ENCODE data around the gene VPS8. TPM values are rescaled to one million over a fixed set of nuclear protein-coding genes. Genes with fewer than 3 reads are reported as not detected.

The VPS8 gene
- total RNA-seq, 1 donor from 2014 or later = 68.8 TPM

- Mint-ChIP-seq H3K4me1 (peaks cover 24% of the 10 kb centered on the region), H3K4me3 (no peak overlapping the region), H3K27me3 (no peaks in the 10 kb centered on the region), H3K36me3 (ENCODE audit: low read depth) (peaks cover 9% of the 10 kb centered on the region), H3K27ac (no peak overlapping the region), H3K9me3 (no peaks in the 10 kb centered on the region)
- ChIA-PET POLR2A (interaction anchor here (1.0 kb wide), 1 partner anchor 8 kb away, joined by 4 read pairs; no protein-coding TSS in a partner anchor), CTCF (interaction anchor here (1.4 kb wide), 1 partner anchor 250 kb away, joined by 6 read pairs; the partner anchor contains the start of gene EPHB3)
- intact Hi-C loops (cut with micrococcal nuclease) = loop anchor here (5.0 to 10.0 kb wide), 2 partner anchors 471 to 926 kb away; partner anchors contain the start of gene PARL
- TF ChIP-seq CTCF (IDR thresholded peaks at IDR 0.05) = no peak
- ATAC-seq (ENCODE audit: low read depth) = no peak
- DNase-seq = no peak
These were observed 932 bp upstream of the VPS8 start for GRCh38 chr3:184811034-184811433.

GRCh38 chr3:184811663-184811998 is 335 bp upstream of the VPS8 start:
- Mint-ChIP-seq H3K36me3 (ENCODE audit: low read depth) (peaks cover 14% of the 10 kb centered on the region), H3K27ac (peak overlapping the region; percentile 96), H3K4me1 (peaks cover 24% of the 10 kb centered on the region), H3K4me3 (peak overlapping the region; percentile 96), H3K9me3 (no peaks in the 10 kb centered on the region), H3K27me3 (no peaks in the 10 kb centered on the region)
- no peak for ATAC-seq (ENCODE audit: low read depth)
- CTCF ChIA-PET = interaction anchor here (1.0 to 1.4 kb wide), 2 partner anchors 8 to 251 kb away, joined by 3 to 6 read pairs; partner anchors contain the start of gene EPHB3
- no peak for TF ChIP-seq CTCF (IDR thresholded peaks at IDR 0.05)
- POLR2A ChIA-PET = interaction anchor here (0.6 to 1.9 kb wide), 5 partner anchors 9 to 1040 kb away, joined by 3 to 6 read pairs (median 4); partner anchors contain the start of gene EPHB3
- DNase-seq = no peak
- intact Hi-C loops (cut with micrococcal nuclease) = loop anchor here (5.0 to 10.0 kb wide), 2 partner anchors 471 to 927 kb away; partner anchors contain the start of gene PARL

GRCh38 chr3:184812662-184813042 is 686 bp downstream of the VPS8 start:
- ATAC-seq (ENCODE audit: low read depth) (no peak), DNase-seq (no peak)
- Mint-ChIP-seq H3K27me3 (no peaks in the 10 kb centered on the region), H3K4me1 (peaks cover 24% of the 10 kb centered on the region), H3K4me3 (peak overlapping the region; percentile 96), H3K9me3 (no peaks in the 10 kb centered on the region), H3K27ac (peak overlapping the region; percentile 96), H3K36me3 (ENCODE audit: low read depth) (peaks cover 17% of the 10 kb centered on the region)
- intact Hi-C loops (cut with micrococcal nuclease) = loop anchor here (1.0 to 10.0 kb wide), 7 partner anchors 100 to 928 kb away; partner anchors contain the start of genes ALG3, EEF1AKMT4, EPHB3 and MAGEF1
- ChIA-PET POLR2A (interaction anchor here (0.6 to 1.9 kb wide), 2 partner anchors 34 to 251 kb away, joined by 3 to 5 read pairs; partner anchors contain the start of gene EPHB3), CTCF (interaction anchor here (1.0 to 1.4 kb wide), 2 partner anchors 9 to 252 kb away, joined by 3 to 6 read pairs; partner anchors contain the start of gene EPHB3)
- TF ChIP-seq CTCF (IDR thresholded peaks at IDR 0.05) = no peak

- CTCF ChIA-PET = no interaction called here
- Mint-ChIP-seq H3K27me3 (no peaks in the 10 kb centered on the region), H3K36me3 (ENCODE audit: low read depth) (peaks cover 17% of the 10 kb centered on the region), H3K9me3 (no peaks in the 10 kb centered on the region), H3K4me1 (peaks cover 24% of the 10 kb centered on the region), H3K27ac (no peak overlapping the region), H3K4me3 (peak overlapping the region; percentile 96)
- POLR2A ChIA-PET = interaction anchor here (1.9 kb wide), 1 partner anchor 252 kb away, joined by 5 read pairs; the partner anchor contains the start of gene EPHB3
- intact Hi-C loops (cut with micrococcal nuclease) = loop anchor here (2.0 to 10.0 kb wide), 5 partner anchors 101 to 929 kb away; partner anchors contain the start of genes ALG3, EEF1AKMT4, MAGEF1 and PARL
- ATAC-seq (ENCODE audit: low read depth) = no peak
- DNase-seq = no peak
- no peak for TF ChIP-seq CTCF (IDR thresholded peaks at IDR 0.05)
These were observed 1.4 kb downstream of the VPS8 start for GRCh38 chr3:184813357-184813756.

GRCh38 chr3:184814214-184814613 is 2.2 kb downstream of the VPS8 start:
- TF ChIP-seq CTCF (IDR thresholded peaks at IDR 0.05) = no peak
- Mint-ChIP-seq H3K4me1 (peaks cover 24% of the 10 kb centered on the region), H3K27ac (no peak overlapping the region), H3K4me3 (no peak overlapping the region), H3K27me3 (no peaks in the 10 kb centered on the region), H3K9me3 (no peaks in the 10 kb centered on the region), H3K36me3 (ENCODE audit: low read depth) (peaks cover 17% of the 10 kb centered on the region)
- ChIA-PET CTCF (no interaction called here), POLR2A (no interaction called here)
- ATAC-seq (ENCODE audit: low read depth) = no peak
- intact Hi-C loops (cut with micrococcal nuclease) = loop anchor here (5.0 to 10.0 kb wide), 2 partner anchors 468 to 929 kb away; partner anchors contain the start of gene PARL
- no peak for DNase-seq

Data from activated B cell treated with CpG ODN at 0.5 μM for 24 hours (primary cell).